Choroid plexus epithelial cell (primary cell): Measurements from ENCODE around the gene KLHL29.
A peak's percentile ranks its signal among the peaks of the same experiment; 100 is the strongest.

Experiments used
- DNase-seq: peaks from one replicate; pipeline ENCODE4 v3.0.0-alpha.2; 2010; ENCODE audit warnings: low read depth
- H3K4me3 ChIP-seq: 2 replicates; pipeline ENCODE4 v1.5.1; 2011; ENCODE audit warnings: low read depth, mild to moderate bottlenecking, control low read depth, low read length, moderate library complexity
- TF ChIP-seq, protein P1 (sequence below): conservative IDR thresholded peaks from 2 replicates; pipeline ENCODE4 v1.5.1; 2011; ENCODE audit warnings: low read depth, mild to moderate bottlenecking, control low read depth, inconsistent platforms, low read length, moderate library complexity

KLHL29 gene

DNA sequence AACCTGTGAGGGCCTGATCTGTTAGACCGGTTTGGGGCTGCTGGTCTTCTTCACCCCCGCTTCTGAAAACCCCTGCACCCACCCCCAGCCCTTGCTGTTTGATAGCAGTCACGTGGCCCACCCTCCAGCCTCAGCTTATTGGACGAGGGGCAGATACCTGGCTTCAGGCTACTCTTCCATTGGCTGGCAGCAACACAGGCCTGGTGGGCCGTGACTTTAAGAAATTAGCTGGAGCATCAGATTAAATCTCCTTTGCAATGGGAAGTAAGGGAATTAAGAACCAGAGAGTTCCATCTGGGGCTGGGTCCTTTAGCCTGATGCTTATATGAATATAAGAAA is 107.3 kb downstream of the KLHL29 start:
- TF ChIP-seq, protein P1, sequence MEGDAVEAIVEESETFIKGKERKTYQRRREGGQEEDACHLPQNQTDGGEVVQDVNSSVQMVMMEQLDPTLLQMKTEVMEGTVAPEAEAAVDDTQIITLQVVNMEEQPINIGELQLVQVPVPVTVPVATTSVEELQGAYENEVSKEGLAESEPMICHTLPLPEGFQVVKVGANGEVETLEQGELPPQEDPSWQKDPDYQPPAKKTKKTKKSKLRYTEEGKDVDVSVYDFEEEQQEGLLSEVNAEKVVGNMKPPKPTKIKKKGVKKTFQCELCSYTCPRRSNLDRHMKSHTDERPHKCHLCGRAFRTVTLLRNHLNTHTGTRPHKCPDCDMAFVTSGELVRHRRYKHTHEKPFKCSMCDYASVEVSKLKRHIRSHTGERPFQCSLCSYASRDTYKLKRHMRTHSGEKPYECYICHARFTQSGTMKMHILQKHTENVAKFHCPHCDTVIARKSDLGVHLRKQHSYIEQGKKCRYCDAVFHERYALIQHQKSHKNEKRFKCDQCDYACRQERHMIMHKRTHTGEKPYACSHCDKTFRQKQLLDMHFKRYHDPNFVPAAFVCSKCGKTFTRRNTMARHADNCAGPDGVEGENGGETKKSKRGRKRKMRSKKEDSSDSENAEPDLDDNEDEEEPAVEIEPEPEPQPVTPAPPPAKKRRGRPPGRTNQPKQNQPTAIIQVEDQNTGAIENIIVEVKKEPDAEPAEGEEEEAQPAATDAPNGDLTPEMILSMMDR: no peak
- DNase-seq: no peak
- H3K4me3 ChIP-seq: no peak overlapping the region

DNA sequence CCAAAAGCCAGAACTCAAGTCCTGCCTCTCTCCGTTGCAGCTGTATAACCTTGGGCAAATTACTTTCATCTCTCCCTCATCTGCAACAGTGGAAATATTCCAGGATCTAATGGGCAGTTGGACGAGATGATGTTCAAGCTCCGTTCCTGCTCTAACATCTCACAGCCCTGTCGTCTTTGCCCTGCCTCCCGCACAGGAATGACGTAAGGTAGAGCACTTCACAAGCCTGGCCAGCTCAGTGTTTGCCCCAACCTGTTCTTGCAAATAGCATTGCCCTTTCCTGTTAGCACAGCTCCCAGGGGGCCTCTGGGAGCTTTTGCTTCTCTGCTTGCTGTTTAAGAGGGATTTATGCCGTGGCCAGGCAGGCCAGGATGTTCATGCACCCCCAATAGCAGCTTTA is 107.9 kb downstream of the KLHL29 start:
- no peak overlapping the region for H3K4me3 ChIP-seq
- no peak for DNase-seq
- TF ChIP-seq, protein P1: no peak

- DNase-seq: no peak
- no peak overlapping the region for H3K4me3 ChIP-seq
- TF ChIP-seq, protein P1: no peak
Measured at GRCh38 chr2:23493846-23494245, 108.9 kb downstream of the KLHL29 start.

DNA sequence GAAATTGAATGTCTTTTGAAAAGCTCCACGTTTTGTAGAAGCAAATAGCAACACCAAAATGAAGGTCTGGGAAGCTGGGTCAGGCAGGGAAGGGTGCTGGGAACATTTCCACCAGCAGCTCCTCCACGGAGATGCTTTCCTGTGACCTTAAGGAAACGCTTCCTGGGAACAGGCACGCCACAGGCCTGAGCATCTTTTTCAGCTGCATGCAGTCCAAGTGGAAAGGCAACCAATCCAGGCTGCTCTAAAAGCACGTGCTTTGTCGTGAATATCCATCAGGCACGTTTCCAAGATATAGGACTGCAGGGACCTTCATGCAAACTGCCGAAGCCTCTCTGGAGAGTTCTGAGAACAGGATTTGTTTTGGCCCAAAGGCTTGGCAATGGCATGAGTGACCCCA is 109.3 kb downstream of the KLHL29 start:
- no peak overlapping the region for H3K4me3 ChIP-seq
- no peak for DNase-seq
- TF ChIP-seq, protein P1: no peak

- DNase-seq: no peak
- TF ChIP-seq, protein P1: no peak
- H3K4me3 ChIP-seq: no peak overlapping the region
Measured at GRCh38 chr2:23495661-23496114, 110.7 kb downstream of the KLHL29 start.

DNA sequence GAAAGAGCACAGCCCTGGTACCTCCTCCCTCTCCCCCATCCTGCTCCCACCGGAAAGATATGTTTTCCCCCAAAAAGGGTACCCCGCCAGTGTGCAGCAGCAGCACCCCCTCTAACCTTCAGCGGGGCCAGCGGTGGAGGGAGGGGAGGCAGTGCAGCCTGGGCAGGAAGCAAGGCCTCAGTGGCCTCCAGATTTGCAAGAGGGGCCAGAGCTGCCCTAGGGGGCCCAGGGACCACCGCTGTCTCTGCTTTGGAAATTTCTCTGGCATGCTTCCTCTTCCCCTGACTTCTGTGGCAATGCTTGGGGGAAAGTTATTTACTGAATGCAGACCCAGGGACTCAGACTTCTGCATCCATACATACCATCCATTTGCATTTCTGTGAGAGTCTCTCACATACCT is 111.5 kb downstream of the KLHL29 start:
- H3K4me3 ChIP-seq: no peak overlapping the region
- TF ChIP-seq, protein P1: no peak
- DNase-seq: no peak

DNA sequence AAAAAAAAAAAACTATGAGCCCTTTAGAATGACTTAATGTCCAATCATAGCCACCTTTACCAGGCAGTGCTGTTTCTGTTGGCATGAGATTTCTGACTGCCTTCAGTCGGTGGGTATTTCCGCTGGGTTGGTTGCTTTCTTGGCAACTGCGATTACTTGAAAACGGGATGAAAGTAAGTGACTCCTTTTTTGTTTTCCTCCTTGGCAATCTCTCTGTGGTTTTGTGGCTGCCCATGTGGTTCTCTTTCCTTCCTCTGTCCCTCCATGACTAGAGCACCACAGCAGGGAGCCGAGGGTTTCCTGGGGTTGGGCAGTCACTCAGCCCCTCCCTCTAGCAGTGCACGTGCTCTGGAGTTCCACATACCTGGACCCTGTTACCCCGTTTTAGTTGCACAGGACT is 112.1 kb downstream of the KLHL29 start:
- TF ChIP-seq, protein P1: no peak
- no peak overlapping the region for H3K4me3 ChIP-seq
- peak; percentile 66 for DNase-seq
